A673 (cell line): ENCODE measurements around the gene ENO4. TPM values are rescaled to one million over a fixed set of nuclear protein-coding genes. Genes with fewer than 3 reads are reported as not detected.

Experiments used
- BruUV-seq: library from RNA; stranded (reverse); fragments of 400-500 nt; replicated peaks from 2 replicates; lab custom pipeline; 2021; lab: Mats Ljungman, UMichigan
- CTCF ChIA-PET: fragments of 300-600 bp; sonication (Branson Sonifier 250); formaldehyde crosslinking; loops from one replicate; lab custom pipeline; 2022; ENCODE audit warnings: antibody characterized with exemption; lab: Charles Lee
- POLR2A ChIA-PET: fragments of 300-600 bp; sonication (Branson Sonifier 250); formaldehyde crosslinking; loops from one replicate; lab custom pipeline; 2022; ENCODE audit warnings: antibody characterized with exemption; ENCODE audit not compliant: low non-redundant PET; lab: Charles Lee
- DNase-seq: peaks from one replicate; pipeline ENCODE4 v3.0.0-alpha.2; 2015; ENCODE audit warnings: low spot score
- H3K27ac ChIP-seq: fragments of 200-600 bp; sonication (generic); 2 replicates; pipeline ENCODE4 v1.5.1; 2016; ENCODE audit warnings: mixed run types, low read depth, mild to moderate bottlenecking, mixed read lengths, antibody characterized with exemption, low read length; ENCODE audit not compliant: poor library complexity, severe bottlenecking
- H3K27me3 ChIP-seq: fragments of 200-600 bp; sonication (generic); replicated peaks from 2 replicates; pipeline ENCODE4 v1.6.1; 2017; ENCODE audit warnings: mixed run types, low read depth, mild to moderate bottlenecking, mixed read lengths, antibody characterized with exemption, low read length; ENCODE audit not compliant: insufficient read depth, poor library complexity
- H3K36me3 ChIP-seq: fragments of 200-600 bp; sonication (generic); 2 replicates; pipeline ENCODE4 v1.6.1; 2016; ENCODE audit warnings: mixed run types, mild to moderate bottlenecking, mixed read lengths, antibody characterized with exemption, low read length; ENCODE audit not compliant: insufficient read depth, poor library complexity, severe bottlenecking
- H3K4me1 ChIP-seq: fragments of 200-600 bp; sonication (generic); 2 replicates; pipeline ENCODE4 v1.6.1; 2017; ENCODE audit warnings: mixed run types, mild to moderate bottlenecking, mixed read lengths, antibody characterized with exemption, low read length; ENCODE audit not compliant: insufficient read depth, poor library complexity, severe bottlenecking
- H3K4me3 ChIP-seq: fragments of 200-600 bp; sonication (generic); 2 replicates; pipeline ENCODE4 v1.5.1; 2016; ENCODE audit warnings: low read depth, mixed run types, mild to moderate bottlenecking, mixed read lengths, low read length; ENCODE audit not compliant: poor library complexity, severe bottlenecking
- H3K9me3 ChIP-seq: fragments of 200-600 bp; sonication (generic); 2 replicates; pipeline ENCODE4 v1.6.1; 2016; ENCODE audit warnings: mixed run types, low read depth, mild to moderate bottlenecking, mixed read lengths, antibody characterized with exemption, low read length; ENCODE audit not compliant: poor library complexity, severe bottlenecking
- CTCF ChIP-seq: fragments of 300-800, 200-600 bp; sonication (generic); conservative IDR thresholded peaks from 2 replicates; pipeline ENCODE4 v1.5.1; 2017; ENCODE audit warnings: low read depth, mild to moderate bottlenecking, antibody characterized with exemption, low read length, moderate library complexity, mixed read lengths
- EZH2 ChIP-seq: fragments of 200-600 bp; sonication (generic); IDR thresholded peaks from 2 replicates; pipeline ENCODE4 v1.6.1; 2017; ENCODE audit warnings: borderline replicate concordance, low read depth, mild to moderate bottlenecking, mixed read lengths, antibody characterized with exemption, low read length; ENCODE audit not compliant: poor library complexity, severe bottlenecking
- intact Hi-C: fragments of 100-400 bp; cut with micrococcal nuclease; formaldehyde crosslinking; loops from one replicate; pipeline ENCODE4 v1.10.0; 2022; ENCODE audit not compliant: unreplicated experiment
- total RNA-seq: library from RNA; stranded (reverse); gene quantifications from 2 replicates; pipeline ENCODE4 v1.2.3, GENCODE V29; 2021

The ENO4 gene
- total RNA-seq, 1 experiment from 2014 or later = 0.28 TPM

GRCh38 chr10:116848944-116849247 lies 403 bp upstream of the ENO4 start:
- BruUV-seq = no TSS peak
- TF ChIP-seq CTCF = no peak
- TF ChIP-seq EZH2 = no peak
- Histone ChIP-seq H3K27ac (peak overlapping the region; percentile 63), H3K4me3 (peak overlapping the region; percentile 67), H3K36me3 (no peaks in the 10 kb centered on the region), H3K4me1 (peaks cover 17% of the 10 kb centered on the region), H3K9me3 (no peaks in the 10 kb centered on the region), H3K27me3 (no peaks in the 10 kb centered on the region)
- DNase-seq = no peak
- intact Hi-C loops = no loop called here
- ChIA-PET POLR2A (interaction anchor here (0.6 kb wide), 1 partner anchor 9 kb away, joined by 3 read pairs; no protein-coding TSS in a partner anchor), CTCF (no interaction called here)

- Histone ChIP-seq H3K9me3 (no peaks in the 10 kb centered on the region), H3K4me3 (peak overlapping the region; percentile 67), H3K27ac (no peak overlapping the region), H3K36me3 (no peaks in the 10 kb centered on the region), H3K27me3 (no peaks in the 10 kb centered on the region), H3K4me1 (peaks cover 16% of the 10 kb centered on the region)
- TF ChIP-seq CTCF = no peak
- TF ChIP-seq EZH2 = no peak
- ChIA-PET CTCF (interaction anchor here (0.7 kb wide), 1 partner anchor 325 kb away, joined by 3 read pairs; no protein-coding TSS in a partner anchor), POLR2A (no interaction called here)
- BruUV-seq = no TSS peak
- intact Hi-C loops = no loop called here
- no peak for DNase-seq
Observed at GRCh38 chr10:116850058-116850611, 836 bp downstream of the ENO4 start.

- Histone ChIP-seq H3K4me1 (peaks cover 11% of the 10 kb centered on the region), H3K9me3 (no peaks in the 10 kb centered on the region), H3K4me3 (no peak overlapping the region), H3K36me3 (no peaks in the 10 kb centered on the region), H3K27ac (no peak overlapping the region), H3K27me3 (no peaks in the 10 kb centered on the region)
- BruUV-seq = no TSS peak
- ChIA-PET POLR2A (no interaction called here), CTCF (no interaction called here)
- TF ChIP-seq CTCF (no peak), EZH2 (no peak)
- intact Hi-C loops = no loop called here
- no peak for DNase-seq
Observed at GRCh38 chr10:116852246-116852645, 2.9 kb downstream of the ENO4 start.
